ENCODE measurements around the gene TRO. TPM values are rescaled to one million over a fixed set of nuclear protein-coding genes. Genes with fewer than 3 reads are reported as not detected.

The TRO gene
- total RNA-seq, 1 donor from 2014 or later: 66.1 TPM

GRCh38 chrX:54909941-54910340 lies 10.7 kb upstream of the TRO start:
- TF ChIP-seq, protein P1, sequence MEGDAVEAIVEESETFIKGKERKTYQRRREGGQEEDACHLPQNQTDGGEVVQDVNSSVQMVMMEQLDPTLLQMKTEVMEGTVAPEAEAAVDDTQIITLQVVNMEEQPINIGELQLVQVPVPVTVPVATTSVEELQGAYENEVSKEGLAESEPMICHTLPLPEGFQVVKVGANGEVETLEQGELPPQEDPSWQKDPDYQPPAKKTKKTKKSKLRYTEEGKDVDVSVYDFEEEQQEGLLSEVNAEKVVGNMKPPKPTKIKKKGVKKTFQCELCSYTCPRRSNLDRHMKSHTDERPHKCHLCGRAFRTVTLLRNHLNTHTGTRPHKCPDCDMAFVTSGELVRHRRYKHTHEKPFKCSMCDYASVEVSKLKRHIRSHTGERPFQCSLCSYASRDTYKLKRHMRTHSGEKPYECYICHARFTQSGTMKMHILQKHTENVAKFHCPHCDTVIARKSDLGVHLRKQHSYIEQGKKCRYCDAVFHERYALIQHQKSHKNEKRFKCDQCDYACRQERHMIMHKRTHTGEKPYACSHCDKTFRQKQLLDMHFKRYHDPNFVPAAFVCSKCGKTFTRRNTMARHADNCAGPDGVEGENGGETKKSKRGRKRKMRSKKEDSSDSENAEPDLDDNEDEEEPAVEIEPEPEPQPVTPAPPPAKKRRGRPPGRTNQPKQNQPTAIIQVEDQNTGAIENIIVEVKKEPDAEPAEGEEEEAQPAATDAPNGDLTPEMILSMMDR (IDR thresholded peaks at IDR 0.05): no peak
- DNase-seq (ENCODE audit: low spot score): no peak
- Mint-ChIP-seq H3K27me3 (ENCODE audit: low read depth) (no peaks in the 10 kb centered on the region), H3K9me3 (ENCODE audit: low read depth) (peaks cover 27% of the 10 kb centered on the region), H3K27ac (ENCODE audit: unreplicated experiment) (no peak overlapping the region), H3K4me1 (ENCODE audit: low read depth) (no peaks in the 10 kb centered on the region), H3K4me3 (ENCODE audit: unreplicated experiment) (no peak overlapping the region), H3K36me3 (ENCODE audit: low read depth) (peaks cover 1% of the 10 kb centered on the region)

GRCh38 chrX:54921427-54922021 lies 900 bp downstream of the TRO start:
- TF ChIP-seq, protein P1 (IDR thresholded peaks at IDR 0.05): no peak
- Mint-ChIP-seq H3K36me3 (ENCODE audit: low read depth) (peaks cover 10% of the 10 kb centered on the region), H3K4me3 (ENCODE audit: unreplicated experiment) (peak overlapping the region; percentile 88), H3K9me3 (ENCODE audit: low read depth) (peaks cover 6% of the 10 kb centered on the region), H3K27ac (ENCODE audit: unreplicated experiment) (peak overlapping the region; percentile 76), H3K4me1 (ENCODE audit: low read depth) (peaks cover 8% of the 10 kb centered on the region), H3K27me3 (ENCODE audit: low read depth) (no peaks in the 10 kb centered on the region)
- no peak for DNase-seq (ENCODE audit: low spot score)

DNA sequence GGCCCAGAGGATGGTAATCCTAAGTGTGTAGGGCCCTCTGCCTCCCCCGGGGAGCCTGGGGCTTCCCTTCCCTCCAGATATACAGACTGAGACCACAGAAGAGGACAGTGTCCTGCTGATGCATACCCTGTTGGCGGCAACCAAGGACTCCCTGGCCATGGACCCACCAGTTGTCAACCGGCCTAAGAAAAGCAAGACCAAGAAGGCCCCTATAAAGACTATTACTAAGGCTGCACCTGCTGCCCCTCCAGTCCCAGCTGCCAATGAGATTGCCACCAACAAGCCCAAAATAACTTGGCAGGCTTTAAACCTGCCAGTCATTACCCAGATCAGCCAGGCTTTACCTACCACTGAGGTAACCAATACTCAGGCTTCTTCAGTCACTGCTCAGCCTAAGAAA lies 1.9 kb downstream of the TRO start:
- no peak for DNase-seq (ENCODE audit: low spot score)
- peaks cover 5% of the 10 kb centered on the region for H3K9me3 Mint-ChIP-seq (ENCODE audit: low read depth)
- H3K27me3 Mint-ChIP-seq (ENCODE audit: low read depth): no peaks in the 10 kb centered on the region
- no peak overlapping the region for H3K27ac Mint-ChIP-seq (ENCODE audit: unreplicated experiment)
- H3K36me3 Mint-ChIP-seq (ENCODE audit: low read depth): peaks cover 15% of the 10 kb centered on the region
- TF ChIP-seq, protein P1 (IDR thresholded peaks at IDR 0.05): no peak
- no peak overlapping the region for H3K4me3 Mint-ChIP-seq (ENCODE audit: unreplicated experiment)
- peaks cover 8% of the 10 kb centered on the region for H3K4me1 Mint-ChIP-seq (ENCODE audit: low read depth)

- Mint-ChIP-seq H3K4me1 (ENCODE audit: low read depth) (peaks cover 8% of the 10 kb centered on the region), H3K27me3 (ENCODE audit: low read depth) (no peaks in the 10 kb centered on the region), H3K4me3 (ENCODE audit: unreplicated experiment) (no peak overlapping the region), H3K36me3 (ENCODE audit: low read depth) (peaks cover 20% of the 10 kb centered on the region), H3K27ac (ENCODE audit: unreplicated experiment) (no peak overlapping the region), H3K9me3 (ENCODE audit: low read depth) (peaks cover 5% of the 10 kb centered on the region)
- TF ChIP-seq, protein P1 (IDR thresholded peaks at IDR 0.05): no peak
- no peak for DNase-seq (ENCODE audit: low spot score)
These were observed 2.8 kb downstream of the TRO start for GRCh38 chrX:54923376-54923775.

DNA sequence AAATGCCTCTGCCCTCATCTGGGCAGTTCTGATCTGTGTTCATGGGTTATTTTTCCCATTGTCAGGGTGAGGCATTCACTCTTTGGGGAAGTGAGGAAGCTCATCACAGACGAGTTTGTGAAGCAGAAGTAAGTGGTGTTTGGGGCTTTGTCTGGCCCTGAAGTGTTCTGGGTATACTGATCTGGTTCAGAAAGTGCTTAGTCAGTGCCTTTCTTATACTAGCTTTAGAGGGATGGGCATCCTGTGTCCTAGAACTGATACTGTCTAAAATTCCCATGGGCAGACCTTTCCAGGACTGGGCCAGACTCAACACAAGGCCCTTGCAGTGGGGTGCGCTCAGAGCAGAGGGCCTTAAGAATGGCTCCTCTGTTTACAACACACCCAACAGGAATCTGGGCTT lies 6.4 kb downstream of the TRO start:
- no peaks in the 10 kb centered on the region for H3K27me3 Mint-ChIP-seq (ENCODE audit: low read depth)

More for the DNA sequence above, 6.4 kb downstream of the TRO start:
- no peak overlapping the region for H3K4me3 Mint-ChIP-seq (ENCODE audit: unreplicated experiment)
- H3K4me1 Mint-ChIP-seq (ENCODE audit: low read depth): peaks cover 4% of the 10 kb centered on the region
- H3K27ac Mint-ChIP-seq (ENCODE audit: unreplicated experiment): no peak overlapping the region
- H3K9me3 Mint-ChIP-seq (ENCODE audit: low read depth): peaks cover 9% of the 10 kb centered on the region
- TF ChIP-seq, protein P1 (IDR thresholded peaks at IDR 0.05): no peak
- peaks cover 34% of the 10 kb centered on the region for H3K36me3 Mint-ChIP-seq (ENCODE audit: low read depth)
- DNase-seq (ENCODE audit: low spot score): no peak
